Measurements from ENCODE around the gene ERC2. TPM values are rescaled to one million over a fixed set of nuclear protein-coding genes. Genes with fewer than 3 reads are reported as not detected.

Gene ERC2
- total and polyA plus RNA-seq, 9 donors, result 1.2 to 9.4 (median 5.4) TPM

- no peak for DNase-seq
- no peaks in the 10 kb centered on the region for H3K9me3 ChIP-seq
- intact Hi-C loops (cut with DNase I), result no loop called here
- no peak overlapping the region for H3K27ac ChIP-seq
- no peaks in the 10 kb centered on the region for H3K36me3 ChIP-seq
- WGBS, 3 donors, result 58 to 67% (median 62%) methylated on average over 2 of the region's 2 CpGs
- no peaks in the 10 kb centered on the region for H3K4me1 ChIP-seq (ENCODE audit: insufficient read depth)
- TF ChIP-seq POLR2A (IDR thresholded peaks at IDR 0.05) (no peak), EP300 (IDR thresholded peaks at IDR 0.05) (no peak)
- TF ChIP-seq, protein P1, sequence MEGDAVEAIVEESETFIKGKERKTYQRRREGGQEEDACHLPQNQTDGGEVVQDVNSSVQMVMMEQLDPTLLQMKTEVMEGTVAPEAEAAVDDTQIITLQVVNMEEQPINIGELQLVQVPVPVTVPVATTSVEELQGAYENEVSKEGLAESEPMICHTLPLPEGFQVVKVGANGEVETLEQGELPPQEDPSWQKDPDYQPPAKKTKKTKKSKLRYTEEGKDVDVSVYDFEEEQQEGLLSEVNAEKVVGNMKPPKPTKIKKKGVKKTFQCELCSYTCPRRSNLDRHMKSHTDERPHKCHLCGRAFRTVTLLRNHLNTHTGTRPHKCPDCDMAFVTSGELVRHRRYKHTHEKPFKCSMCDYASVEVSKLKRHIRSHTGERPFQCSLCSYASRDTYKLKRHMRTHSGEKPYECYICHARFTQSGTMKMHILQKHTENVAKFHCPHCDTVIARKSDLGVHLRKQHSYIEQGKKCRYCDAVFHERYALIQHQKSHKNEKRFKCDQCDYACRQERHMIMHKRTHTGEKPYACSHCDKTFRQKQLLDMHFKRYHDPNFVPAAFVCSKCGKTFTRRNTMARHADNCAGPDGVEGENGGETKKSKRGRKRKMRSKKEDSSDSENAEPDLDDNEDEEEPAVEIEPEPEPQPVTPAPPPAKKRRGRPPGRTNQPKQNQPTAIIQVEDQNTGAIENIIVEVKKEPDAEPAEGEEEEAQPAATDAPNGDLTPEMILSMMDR (IDR thresholded peaks at IDR 0.05), result no peak
- H3K27me3 ChIP-seq, result no peaks in the 10 kb centered on the region
- no peak overlapping the region for H3K4me3 ChIP-seq
Measured at GRCh38 chr3:56295161-56295560, 173.1 kb downstream of the ERC2 start.

GRCh38 chr3:56294286-56294685 lies 174.0 kb downstream of the ERC2 start:
- WGBS, 3 donors, result 61 to 71% (median 67%) methylated on average over 1 of the region's 1 CpG
- H3K9me3 ChIP-seq, result no peaks in the 10 kb centered on the region
- no peak for TF ChIP-seq POLR2A (IDR thresholded peaks at IDR 0.05)
- intact Hi-C loops (cut with DNase I), result no loop called here
- DNase-seq, result no peak
- H3K36me3 ChIP-seq, result no peaks in the 10 kb centered on the region
- no peak overlapping the region for H3K4me3 ChIP-seq
- H3K4me1 ChIP-seq (ENCODE audit: insufficient read depth), result no peaks in the 10 kb centered on the region
- no peak overlapping the region for H3K27ac ChIP-seq
- no peaks in the 10 kb centered on the region for H3K27me3 ChIP-seq

DNA sequence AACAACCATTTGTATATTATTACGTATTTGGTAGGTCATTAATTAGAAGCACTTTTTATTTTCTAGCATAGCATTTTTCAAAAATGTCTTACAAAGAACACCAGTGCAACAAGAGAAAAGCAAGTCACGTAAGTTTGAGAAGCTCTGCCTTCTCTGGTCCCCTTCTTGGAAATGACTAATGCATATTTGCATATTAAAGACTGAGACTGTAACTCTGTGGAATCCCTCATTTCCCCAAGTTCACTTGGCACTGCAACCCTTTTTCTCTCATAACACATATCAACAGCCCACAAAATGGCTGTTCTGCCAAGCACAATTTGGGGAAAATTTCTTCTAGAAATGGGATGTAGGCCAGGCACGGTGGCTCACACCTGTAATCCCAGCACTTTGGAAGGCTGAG lies 176.3 kb downstream of the ERC2 start:
- Histone ChIP-seq H3K36me3 (no peaks in the 10 kb centered on the region), H3K4me3 (no peak overlapping the region), H3K27ac (no peak overlapping the region), H3K9me3 (no peaks in the 10 kb centered on the region), H3K4me1 (ENCODE audit: insufficient read depth) (no peaks in the 10 kb centered on the region), H3K27me3 (no peaks in the 10 kb centered on the region)
- no peak for DNase-seq
- intact Hi-C loops (cut with DNase I), result no loop called here
- WGBS, 3 donors, result 85 to 92% (median 90%) methylated on average over 3 of the region's 3 CpGs
- TF ChIP-seq, protein P1 (IDR thresholded peaks at IDR 0.05), result no peak
- TF ChIP-seq EP300 (IDR thresholded peaks at IDR 0.05) (no peak), POLR2A (IDR thresholded peaks at IDR 0.05) (no peak)

DNA sequence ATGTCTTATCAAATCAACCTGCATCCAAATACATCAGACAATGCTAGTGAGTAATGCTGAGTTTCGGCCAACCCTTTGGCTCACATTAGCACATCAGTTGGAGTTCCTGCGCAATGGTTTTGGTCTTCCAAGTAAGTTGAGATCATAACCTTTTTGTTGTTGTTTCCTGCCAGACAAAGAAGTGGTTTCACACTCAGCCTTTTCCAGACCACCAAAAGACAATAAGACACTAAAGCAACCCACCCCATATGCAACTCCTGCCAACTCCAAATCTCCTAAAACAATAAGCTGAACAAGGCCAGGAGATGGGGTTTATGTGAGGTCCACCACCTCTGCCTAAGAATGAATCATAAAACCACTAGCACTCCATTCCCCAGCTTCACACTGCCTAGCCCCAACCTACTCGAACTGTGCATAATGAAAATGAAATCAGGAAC lies 177.0 kb downstream of the ERC2 start:
- Histone ChIP-seq H3K27me3 (no peaks in the 10 kb centered on the region), H3K27ac (no peak overlapping the region), H3K9me3 (no peaks in the 10 kb centered on the region), H3K36me3 (no peaks in the 10 kb centered on the region), H3K4me1 (ENCODE audit: insufficient read depth) (no peaks in the 10 kb centered on the region), H3K4me3 (no peak overlapping the region)
- intact Hi-C loops (cut with DNase I), result no loop called here
- no peak for DNase-seq
- TF ChIP-seq EP300 (IDR thresholded peaks at IDR 0.05) (no peak), POLR2A (IDR thresholded peaks at IDR 0.05) (no peak)
- TF ChIP-seq, protein P1 (IDR thresholded peaks at IDR 0.05), result no peak
- WGBS, 3 donors, result 78 to 89% (median 78%) methylated on average over 3 of the region's 3 CpGs

DNA sequence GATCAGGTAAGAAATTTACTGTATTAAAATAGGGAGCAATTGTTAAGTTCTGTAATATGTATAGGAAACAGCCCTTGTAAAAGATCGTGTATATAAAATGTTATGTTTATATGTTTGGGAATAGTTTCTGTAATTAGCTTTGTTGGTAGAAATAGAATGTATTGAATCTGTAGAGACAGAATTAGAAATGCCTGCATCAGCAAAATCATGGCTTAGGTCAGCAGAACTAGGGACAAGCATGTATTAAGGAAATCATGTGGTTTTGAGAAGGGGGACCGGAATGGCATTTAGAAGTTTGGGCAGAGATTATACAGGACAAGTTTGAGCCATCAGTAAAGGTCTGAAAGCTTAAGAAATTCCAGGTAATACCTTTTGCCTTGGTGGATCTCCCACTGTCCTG lies 177.9 kb downstream of the ERC2 start:
- TF ChIP-seq POLR2A (IDR thresholded peaks at IDR 0.05) (no peak), EP300 (IDR thresholded peaks at IDR 0.05) (no peak)
- TF ChIP-seq, protein P1 (IDR thresholded peaks at IDR 0.05), result no peak
- no peaks in the 10 kb centered on the region for H3K9me3 ChIP-seq
- no peaks in the 10 kb centered on the region for H3K27me3 ChIP-seq
- 77 to 90% (median 88%) methylated on average over 2 of the region's 2 CpGs for WGBS, 3 donors
- intact Hi-C loops (cut with DNase I), result no loop called here
- no peaks in the 10 kb centered on the region for H3K36me3 ChIP-seq
- no peak overlapping the region for H3K4me3 ChIP-seq
- no peak overlapping the region for H3K27ac ChIP-seq
- DNase-seq, result no peak
- H3K4me1 ChIP-seq (ENCODE audit: insufficient read depth), result no peaks in the 10 kb centered on the region

All from ovary (tissue), 9 donors.